Osteoblast (primary cell): ENCODE results near the gene MRPL22. TPM values are rescaled to one million over a fixed set of nuclear protein-coding genes. Genes with fewer than 3 reads are reported as not detected.
"Not testable (repeated sequence)": the region's sequence is repeated elsewhere in the genome, so short reads cannot be mapped to it uniquely, and the experiment has no call there.

Experiments
- DNase-seq: peaks from one replicate; pipeline ENCODE4 v3.0.0; 2011; ENCODE audit warnings: low spot score, mixed read lengths; ENCODE audit not compliant: insufficient read length; ENCODE audit errors: missing footprints
- H2AFZ ChIP-seq: 2 replicates; pipeline ENCODE4 v1.6.0; 2011; ENCODE audit warnings: mild to moderate bottlenecking, low read length
- H3K27ac ChIP-seq: 2 replicates; pipeline ENCODE4 v1.5.1; 2011; ENCODE audit warnings: mild to moderate bottlenecking, low read depth, low read length, moderate library complexity
- H3K27me3 ChIP-seq: 2 replicates; pipeline ENCODE4 v1.6.0; 2012; ENCODE audit warnings: mild to moderate bottlenecking, control low read depth, inconsistent platforms, low read length, moderate library complexity; ENCODE audit not compliant: insufficient read depth
- H3K36me3 ChIP-seq: 2 replicates; pipeline ENCODE4 v1.5.1; 2011; ENCODE audit warnings: mild to moderate bottlenecking, low read length, control low read depth, moderate library complexity; ENCODE audit not compliant: insufficient read depth
- H3K4me1 ChIP-seq: 2 replicates; pipeline ENCODE4 v1.5.1; 2011; ENCODE audit warnings: mild to moderate bottlenecking, low read length, control low read depth, moderate library complexity; ENCODE audit not compliant: insufficient read depth
- H3K4me2 ChIP-seq: 2 replicates; pipeline ENCODE4 v1.6.0; 2011; ENCODE audit warnings: mild to moderate bottlenecking, low read length; ENCODE audit not compliant: insufficient read depth
- H3K4me3 ChIP-seq: fragments of 200-600 bp; sonication (generic); 3 replicates; pipeline ENCODE4 v1.5.1; 2012; ENCODE audit warnings: mild to moderate bottlenecking, low read length, inconsistent platforms; ENCODE audit not compliant: insufficient read depth
- H3K79me2 ChIP-seq: 2 replicates; pipeline ENCODE4 v1.6.0; 2012; ENCODE audit warnings: mild to moderate bottlenecking, low read length, control low read depth, inconsistent platforms; ENCODE audit not compliant: insufficient read depth
- H3K9me3 ChIP-seq: 2 replicates; pipeline ENCODE4 v1.5.1; 2011; ENCODE audit warnings: low read depth, low read length, control low read depth
- H4K20me1 ChIP-seq: 2 replicates; pipeline ENCODE4 v1.6.0; 2012; ENCODE audit warnings: mild to moderate bottlenecking, low read length, control low read depth; ENCODE audit not compliant: insufficient read depth
- total RNA-seq: library from RNA; depleted of rRNA; stranded (reverse); fragments of >200 nt; gene quantifications from 2 replicates; pipeline ENCODE4 v1.2.3, GENCODE V29; 2012
- TF ChIP-seq, protein P1 (sequence below): IDR thresholded peaks from 2 replicates; pipeline ENCODE4 v1.5.1; 2011; ENCODE audit warnings: mild to moderate bottlenecking, low read depth, low read length, moderate library complexity; ENCODE audit errors: extremely low read depth

MRPL22 gene
- total RNA-seq, 1 donor: 17.4 TPM

DNA sequence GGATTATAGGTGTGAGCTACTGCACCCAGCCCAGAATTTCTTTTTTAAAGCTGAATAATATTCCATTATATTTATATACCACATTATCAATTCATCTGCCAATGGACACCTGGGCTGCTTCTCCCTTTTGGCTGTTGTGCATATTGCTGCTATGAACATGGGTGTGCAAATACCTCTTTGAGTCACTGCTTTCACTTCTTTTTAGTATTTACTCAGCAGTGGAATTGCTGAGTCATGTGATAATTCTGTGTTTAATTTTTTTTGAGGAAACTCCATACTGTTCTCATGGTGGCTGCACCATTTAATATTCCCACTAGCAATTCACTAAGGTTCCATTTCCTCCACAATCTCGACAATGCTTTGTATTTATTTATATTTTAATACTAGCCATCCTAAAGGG is 36.5 kb downstream of the MRPL22 start:
- Histone ChIP-seq H3K4me1 (no peaks in the 10 kb centered on the region), H3K4me3 (no peak overlapping the region), H3K9me3 (no peaks in the 10 kb centered on the region), H2AFZ (no peak overlapping the region), H4K20me1 (no peaks in the 10 kb centered on the region), H3K79me2 (no peaks in the 10 kb centered on the region), H3K27me3 (no peaks in the 10 kb centered on the region), H3K4me2 (no peak overlapping the region), H3K27ac (no peak overlapping the region), H3K36me3 (no peaks in the 10 kb centered on the region)
- no peak for DNase-seq
- TF ChIP-seq, protein P1, sequence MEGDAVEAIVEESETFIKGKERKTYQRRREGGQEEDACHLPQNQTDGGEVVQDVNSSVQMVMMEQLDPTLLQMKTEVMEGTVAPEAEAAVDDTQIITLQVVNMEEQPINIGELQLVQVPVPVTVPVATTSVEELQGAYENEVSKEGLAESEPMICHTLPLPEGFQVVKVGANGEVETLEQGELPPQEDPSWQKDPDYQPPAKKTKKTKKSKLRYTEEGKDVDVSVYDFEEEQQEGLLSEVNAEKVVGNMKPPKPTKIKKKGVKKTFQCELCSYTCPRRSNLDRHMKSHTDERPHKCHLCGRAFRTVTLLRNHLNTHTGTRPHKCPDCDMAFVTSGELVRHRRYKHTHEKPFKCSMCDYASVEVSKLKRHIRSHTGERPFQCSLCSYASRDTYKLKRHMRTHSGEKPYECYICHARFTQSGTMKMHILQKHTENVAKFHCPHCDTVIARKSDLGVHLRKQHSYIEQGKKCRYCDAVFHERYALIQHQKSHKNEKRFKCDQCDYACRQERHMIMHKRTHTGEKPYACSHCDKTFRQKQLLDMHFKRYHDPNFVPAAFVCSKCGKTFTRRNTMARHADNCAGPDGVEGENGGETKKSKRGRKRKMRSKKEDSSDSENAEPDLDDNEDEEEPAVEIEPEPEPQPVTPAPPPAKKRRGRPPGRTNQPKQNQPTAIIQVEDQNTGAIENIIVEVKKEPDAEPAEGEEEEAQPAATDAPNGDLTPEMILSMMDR: no peak

DNA sequence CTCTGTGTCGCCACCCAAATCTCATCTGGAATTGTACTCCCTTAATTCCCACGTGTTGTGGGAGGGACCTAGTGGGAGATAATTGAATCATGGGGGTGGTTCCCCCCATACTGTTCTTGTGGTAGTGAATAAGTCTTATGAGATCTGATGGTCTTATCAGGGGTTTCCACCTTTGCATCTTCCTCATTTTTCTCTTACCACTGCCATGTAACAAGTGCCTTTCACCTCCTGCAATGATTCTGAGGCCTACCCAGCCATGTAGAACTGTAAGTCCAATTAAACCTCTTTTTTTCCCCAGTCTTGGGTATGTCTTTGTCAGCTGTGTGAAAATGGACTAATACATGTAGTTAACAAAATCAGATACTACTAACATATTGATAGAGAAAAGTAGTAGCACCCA is 37.4 kb downstream of the MRPL22 start:
- H4K20me1 ChIP-seq, DNase-seq, H3K36me3 ChIP-seq, H3K27me3 ChIP-seq, H3K9me3 ChIP-seq, H3K4me2 ChIP-seq, H3K79me2 ChIP-seq, H3K4me3 ChIP-seq, H2AFZ ChIP-seq, H3K4me1 ChIP-seq, H3K27ac ChIP-seq: not testable (repeated sequence)

DNA sequence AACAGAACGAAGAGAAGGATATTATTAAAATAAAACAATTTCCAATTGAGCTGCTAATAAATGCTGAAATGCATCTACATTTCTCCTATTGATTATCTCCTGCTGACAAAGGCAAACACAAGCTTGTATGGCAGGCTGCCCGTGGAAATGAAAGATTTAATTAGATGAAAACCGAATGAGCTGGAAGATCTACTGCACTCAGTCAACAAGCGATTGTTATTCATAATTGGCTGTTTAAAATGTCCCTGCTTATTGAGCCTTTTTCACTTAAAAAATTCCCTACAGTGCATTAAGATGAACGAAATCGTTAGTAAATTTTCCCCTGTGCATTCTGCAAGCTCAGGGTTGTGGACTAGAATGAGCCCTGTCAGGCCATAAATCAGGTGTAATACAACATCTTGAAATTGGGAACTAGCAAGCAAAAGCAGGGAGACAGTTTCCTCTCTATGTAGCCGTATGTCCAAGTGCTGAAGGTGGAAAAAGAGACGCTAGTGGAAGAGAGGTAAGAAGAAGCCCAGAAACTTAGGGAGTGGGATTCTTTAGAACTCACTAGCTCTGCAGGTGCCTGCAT is 44.2 kb downstream of the MRPL22 start:
- Histone ChIP-seq H3K4me3 (no peak overlapping the region), H2AFZ (no peak overlapping the region), H3K4me2 (no peak overlapping the region), H4K20me1 (no peaks in the 10 kb centered on the region), H3K36me3 (no peaks in the 10 kb centered on the region), H3K27ac (no peak overlapping the region), H3K79me2 (no peaks in the 10 kb centered on the region), H3K9me3 (no peaks in the 10 kb centered on the region), H3K27me3 (peaks cover 9% of the 10 kb centered on the region), H3K4me1 (no peaks in the 10 kb centered on the region)
- DNase-seq: no peak
- TF ChIP-seq, protein P1: no peak

DNA sequence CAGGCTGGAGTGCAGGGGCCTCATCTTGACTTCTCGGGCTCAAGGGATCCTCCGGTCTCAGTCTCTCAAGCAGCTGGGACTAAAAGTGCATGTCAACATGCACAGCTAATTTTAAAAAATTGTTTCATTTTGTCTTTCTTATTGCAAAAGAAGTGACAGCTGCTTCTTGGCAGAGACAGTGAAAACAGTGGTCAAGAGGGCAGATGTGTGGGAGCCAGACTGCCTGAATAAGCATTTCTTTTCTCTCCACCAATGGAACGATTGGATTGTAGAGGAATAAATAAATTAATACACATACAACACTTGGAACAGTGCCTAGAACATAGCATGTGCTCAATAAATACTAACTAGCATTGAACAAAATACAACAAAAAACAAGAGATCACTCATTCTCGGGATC is 45.3 kb downstream of the MRPL22 start:
- no peak for DNase-seq
- no peak overlapping the region for H3K27ac ChIP-seq
- H3K79me2 ChIP-seq: no peaks in the 10 kb centered on the region
- H4K20me1 ChIP-seq: no peaks in the 10 kb centered on the region
- no peak overlapping the region for H3K4me3 ChIP-seq
- H3K36me3 ChIP-seq: no peaks in the 10 kb centered on the region
- no peak overlapping the region for H3K4me2 ChIP-seq
- TF ChIP-seq, protein P1: no peak
- H3K27me3 ChIP-seq: peaks cover 9% of the 10 kb centered on the region
- H3K4me1 ChIP-seq: no peaks in the 10 kb centered on the region
- H3K9me3 ChIP-seq: no peaks in the 10 kb centered on the region
- H2AFZ ChIP-seq: no peak overlapping the region
